Hepatocyte (in vitro differentiated cells): ENCODE measurements around the gene GPR155.

Experiments
- CTCF ChIP-seq: fragments of 200-600 bp; sonication (generic); IDR thresholded peaks from 2 replicates; pipeline ENCODE4 v1.5.1; 2016; ENCODE audit warnings: antibody characterized with exemption, mild to moderate bottlenecking; ENCODE audit not compliant: poor library complexity
- EZH2 ChIP-seq: fragments of 200-600 bp; sonication (generic); IDR thresholded peaks from 2 replicates; pipeline ENCODE4 v1.6.1; 2016; ENCODE audit warnings: antibody characterized with exemption, mild to moderate bottlenecking, borderline replicate concordance

DNA sequence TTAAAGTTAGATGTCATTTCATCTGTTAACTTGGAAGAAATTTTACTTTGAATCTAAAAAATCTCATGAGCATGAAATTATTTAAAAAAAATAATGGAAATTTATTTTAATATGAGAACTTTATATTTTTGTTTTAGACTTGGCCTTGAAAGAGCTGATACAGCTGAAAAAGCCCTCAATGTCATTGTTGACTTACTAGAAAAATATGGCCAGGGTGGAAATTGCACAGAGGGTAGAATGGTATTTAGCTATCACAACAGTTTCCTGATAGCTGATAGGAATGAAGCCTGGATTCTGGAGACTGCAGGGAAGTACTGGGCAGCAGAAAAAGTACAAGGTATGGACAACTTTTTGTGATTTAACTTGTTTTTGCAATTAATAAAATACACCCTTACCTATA is 86.0 kb downstream of the GPR155 start:
- no peak for TF ChIP-seq EZH2
- TF ChIP-seq CTCF: no peak
